Liver (tissue), 3 donors: Measurements from ENCODE around the gene RAB28.

Experiments
- EGR1 ChIP-seq, 2 donors: IDR thresholded peaks; 2 replicates each; pipeline ENCODE4 v1.6.1; 2016 to 2018; ENCODE audit warnings: antibody characterized with exemption in 2 of 2, low read depth in 2 of 2
- FOXA1 ChIP-seq: IDR thresholded peaks from 2 replicates; pipeline ENCODE4 v1.6.1; 2016; ENCODE audit warnings: antibody characterized with exemption
- HNF4G ChIP-seq: IDR thresholded peaks from 2 replicates; pipeline ENCODE4 v1.6.1; 2016; ENCODE audit warnings: antibody characterized with exemption
- RAD21 ChIP-seq, 2 donors: IDR thresholded peaks; 2 replicates each; pipeline ENCODE4 v1.6.1; 2016; ENCODE audit warnings: antibody characterized with exemption in 2 of 2, mild to moderate bottlenecking in 2 of 2
- TAF1 ChIP-seq: conservative IDR thresholded peaks from 2 replicates; pipeline ENCODE4 v1.6.1; 2016; ENCODE audit warnings: antibody characterized with exemption, mild to moderate bottlenecking
- TF ChIP-seq, protein P1 (sequence below): fragments of 150-350 bp; IDR thresholded peaks from 2 replicates; pipeline ENCODE4 v1.5.1; 2017; ENCODE audit warnings: improper control_type of control experiment, low read depth, low read length; ENCODE audit not compliant: missing input control
- TF ChIP-seq, protein P2 (sequence below): IDR thresholded peaks from 2 replicates; pipeline ENCODE4 v1.6.1; 2016; ENCODE audit warnings: antibody characterized with exemption, mild to moderate bottlenecking
- TF ChIP-seq, protein P3 (sequence below): IDR thresholded peaks from 2 replicates; pipeline ENCODE4 v1.6.1; 2016; ENCODE audit warnings: antibody characterized with exemption
- donor health status: healthy.
- donor health status: healthy.

DNA sequence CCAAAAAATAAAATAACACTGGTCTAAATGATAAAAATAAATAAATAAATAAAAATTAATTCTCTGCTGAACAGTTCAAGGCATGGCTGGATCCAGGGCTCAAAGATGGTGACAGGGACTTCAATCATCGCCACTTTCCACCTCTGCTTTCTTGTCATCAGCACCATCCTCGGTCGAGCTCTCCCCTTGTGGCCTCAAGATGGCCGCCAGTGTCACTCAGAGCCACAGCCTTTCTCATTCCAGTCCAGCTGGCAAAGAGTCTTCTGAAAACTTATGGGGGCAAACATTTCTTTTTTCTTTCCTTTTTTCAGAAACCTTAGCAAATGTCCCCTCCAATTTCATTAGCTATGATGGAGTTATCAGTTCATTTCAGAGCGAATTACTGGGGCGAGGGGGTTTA, 119.5 kb downstream of the RAB28 start:
- TF ChIP-seq, protein P1, sequence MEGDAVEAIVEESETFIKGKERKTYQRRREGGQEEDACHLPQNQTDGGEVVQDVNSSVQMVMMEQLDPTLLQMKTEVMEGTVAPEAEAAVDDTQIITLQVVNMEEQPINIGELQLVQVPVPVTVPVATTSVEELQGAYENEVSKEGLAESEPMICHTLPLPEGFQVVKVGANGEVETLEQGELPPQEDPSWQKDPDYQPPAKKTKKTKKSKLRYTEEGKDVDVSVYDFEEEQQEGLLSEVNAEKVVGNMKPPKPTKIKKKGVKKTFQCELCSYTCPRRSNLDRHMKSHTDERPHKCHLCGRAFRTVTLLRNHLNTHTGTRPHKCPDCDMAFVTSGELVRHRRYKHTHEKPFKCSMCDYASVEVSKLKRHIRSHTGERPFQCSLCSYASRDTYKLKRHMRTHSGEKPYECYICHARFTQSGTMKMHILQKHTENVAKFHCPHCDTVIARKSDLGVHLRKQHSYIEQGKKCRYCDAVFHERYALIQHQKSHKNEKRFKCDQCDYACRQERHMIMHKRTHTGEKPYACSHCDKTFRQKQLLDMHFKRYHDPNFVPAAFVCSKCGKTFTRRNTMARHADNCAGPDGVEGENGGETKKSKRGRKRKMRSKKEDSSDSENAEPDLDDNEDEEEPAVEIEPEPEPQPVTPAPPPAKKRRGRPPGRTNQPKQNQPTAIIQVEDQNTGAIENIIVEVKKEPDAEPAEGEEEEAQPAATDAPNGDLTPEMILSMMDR: no peak
- TF ChIP-seq, protein P2, sequence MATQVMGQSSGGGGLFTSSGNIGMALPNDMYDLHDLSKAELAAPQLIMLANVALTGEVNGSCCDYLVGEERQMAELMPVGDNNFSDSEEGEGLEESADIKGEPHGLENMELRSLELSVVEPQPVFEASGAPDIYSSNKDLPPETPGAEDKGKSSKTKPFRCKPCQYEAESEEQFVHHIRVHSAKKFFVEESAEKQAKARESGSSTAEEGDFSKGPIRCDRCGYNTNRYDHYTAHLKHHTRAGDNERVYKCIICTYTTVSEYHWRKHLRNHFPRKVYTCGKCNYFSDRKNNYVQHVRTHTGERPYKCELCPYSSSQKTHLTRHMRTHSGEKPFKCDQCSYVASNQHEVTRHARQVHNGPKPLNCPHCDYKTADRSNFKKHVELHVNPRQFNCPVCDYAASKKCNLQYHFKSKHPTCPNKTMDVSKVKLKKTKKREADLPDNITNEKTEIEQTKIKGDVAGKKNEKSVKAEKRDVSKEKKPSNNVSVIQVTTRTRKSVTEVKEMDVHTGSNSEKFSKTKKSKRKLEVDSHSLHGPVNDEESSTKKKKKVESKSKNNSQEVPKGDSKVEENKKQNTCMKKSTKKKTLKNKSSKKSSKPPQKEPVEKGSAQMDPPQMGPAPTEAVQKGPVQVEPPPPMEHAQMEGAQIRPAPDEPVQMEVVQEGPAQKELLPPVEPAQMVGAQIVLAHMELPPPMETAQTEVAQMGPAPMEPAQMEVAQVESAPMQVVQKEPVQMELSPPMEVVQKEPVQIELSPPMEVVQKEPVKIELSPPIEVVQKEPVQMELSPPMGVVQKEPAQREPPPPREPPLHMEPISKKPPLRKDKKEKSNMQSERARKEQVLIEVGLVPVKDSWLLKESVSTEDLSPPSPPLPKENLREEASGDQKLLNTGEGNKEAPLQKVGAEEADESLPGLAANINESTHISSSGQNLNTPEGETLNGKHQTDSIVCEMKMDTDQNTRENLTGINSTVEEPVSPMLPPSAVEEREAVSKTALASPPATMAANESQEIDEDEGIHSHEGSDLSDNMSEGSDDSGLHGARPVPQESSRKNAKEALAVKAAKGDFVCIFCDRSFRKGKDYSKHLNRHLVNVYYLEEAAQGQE: no peak
- TF ChIP-seq, protein P3, sequence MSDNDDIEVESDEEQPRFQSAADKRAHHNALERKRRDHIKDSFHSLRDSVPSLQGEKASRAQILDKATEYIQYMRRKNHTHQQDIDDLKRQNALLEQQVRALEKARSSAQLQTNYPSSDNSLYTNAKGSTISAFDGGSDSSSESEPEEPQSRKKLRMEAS: no peak
- TF ChIP-seq TAF1 (no peak), HNF4G (no peak), RAD21 (IDR thresholded peaks at IDR 0.05) (no peak), FOXA1 (no peak), EGR1 (IDR thresholded peaks at IDR 0.05; ENCODE audit: low read depth in 2 of 2) (no peak)
